ENCODE measurements around the gene MAPKAPK5.

MAPKAPK5 gene

GRCh38 chr12:111881716-111882115, 39.7 kb downstream of the MAPKAPK5 start:
- ATAC-seq (replicated peaks): peak; percentile 91 to 96

GRCh38 chr12:111886662-111887545, 44.9 kb downstream of the MAPKAPK5 start:
- Mint-ChIP-seq H3K4me3 (peak overlapping the region in 1 of 2 donors; percentile 5), H3K36me3 (peaks cover 44 to 69% of the 10 kb centered on the region in 2 donors), H3K27me3 (no peaks in the 10 kb centered on the region), H3K4me1 (peaks cover 1 to 7% of the 10 kb centered on the region in 2 donors), H3K27ac (peak overlapping the region; percentile 48), H3K9me3 (no peaks in the 10 kb centered on the region)
- no peak for ATAC-seq (replicated peaks)
- no peak for DNase-seq

More at GRCh38 chr12:111881716-111882115, 39.7 kb downstream of the MAPKAPK5 start:
- DNase-seq: no peak
- Mint-ChIP-seq H3K27me3 (no peaks in the 10 kb centered on the region), H3K36me3 (peaks cover 47 to 69% of the 10 kb centered on the region in 2 donors), H3K4me3 (no peak overlapping the region), H3K27ac (no peak overlapping the region), H3K9me3 (no peaks in the 10 kb centered on the region), H3K4me1 (peaks cover 2 to 3% of the 10 kb centered on the region in 2 donors)

GRCh38 chr12:111887926-111888745, 46.1 kb downstream of the MAPKAPK5 start:
- ATAC-seq (replicated peaks): no peak
- no peak for DNase-seq
- Mint-ChIP-seq H3K27me3 (no peaks in the 10 kb centered on the region), H3K36me3 (peaks cover 52 to 72% of the 10 kb centered on the region in 2 donors), H3K27ac (no peak overlapping the region), H3K4me1 (peaks cover 1 to 7% of the 10 kb centered on the region in 2 donors), H3K9me3 (no peaks in the 10 kb centered on the region), H3K4me3 (no peak overlapping the region)

GRCh38 chr12:111893287-111893686, 51.3 kb downstream of the MAPKAPK5 start:
- no peaks in the 10 kb centered on the region for H3K4me1 Mint-ChIP-seq
- H3K9me3 Mint-ChIP-seq: no peaks in the 10 kb centered on the region
- no peak overlapping the region for H3K27ac Mint-ChIP-seq
- no peak overlapping the region for H3K4me3 Mint-ChIP-seq
- no peak for DNase-seq
- H3K36me3 Mint-ChIP-seq: peaks cover 37 to 50% of the 10 kb centered on the region in 2 donors
- H3K27me3 Mint-ChIP-seq: no peaks in the 10 kb centered on the region
- no peak for ATAC-seq (replicated peaks)

- no peak overlapping the region for H3K27ac Mint-ChIP-seq
- no peaks in the 10 kb centered on the region for H3K9me3 Mint-ChIP-seq
- H3K27me3 Mint-ChIP-seq: no peaks in the 10 kb centered on the region
- peaks cover 39 to 50% of the 10 kb centered on the region in 2 donors for H3K36me3 Mint-ChIP-seq
- DNase-seq (no peak), ATAC-seq (replicated peaks) (no peak)
- H3K4me3 Mint-ChIP-seq: no peak overlapping the region
- H3K4me1 Mint-ChIP-seq: peaks cover under 1 to 13% of the 10 kb centered on the region in 2 donors
Measured at GRCh38 chr12:111894556-111894955, 52.5 kb downstream of the MAPKAPK5 start.

GRCh38 chr12:111901182-111901581, 59.2 kb downstream of the MAPKAPK5 start:
- DNase-seq (no peak), ATAC-seq (replicated peaks) (no peak)
- peaks cover 40 to 54% of the 10 kb centered on the region in 2 donors for H3K36me3 Mint-ChIP-seq
- H3K4me1 Mint-ChIP-seq: peaks cover 4 to 23% of the 10 kb centered on the region in 2 donors
- no peak overlapping the region for H3K4me3 Mint-ChIP-seq
- H3K27me3 Mint-ChIP-seq: no peaks in the 10 kb centered on the region
- H3K27ac Mint-ChIP-seq: no peak overlapping the region
- peaks cover under 1 to 3% of the 10 kb centered on the region in 2 donors for H3K9me3 Mint-ChIP-seq

- ATAC-seq (replicated peaks) (no peak), DNase-seq (no peak)
- Mint-ChIP-seq H3K27me3 (no peaks in the 10 kb centered on the region), H3K4me1 (peaks cover 4 to 11% of the 10 kb centered on the region in 2 donors), H3K36me3 (peaks cover 35 to 52% of the 10 kb centered on the region in 2 donors), H3K4me3 (no peak overlapping the region), H3K27ac (no peak overlapping the region), H3K9me3 (peaks cover 10 to 17% of the 10 kb centered on the region in 2 donors)
Measured at GRCh38 chr12:111904446-111904975, 62.5 kb downstream of the MAPKAPK5 start.

- H3K36me3 Mint-ChIP-seq: peaks cover 31 to 50% of the 10 kb centered on the region in 2 donors
- H3K27me3 Mint-ChIP-seq: no peaks in the 10 kb centered on the region
- no peak overlapping the region for H3K4me3 Mint-ChIP-seq
- ATAC-seq (replicated peaks) (no peak), DNase-seq (no peak)
- peak overlapping the region; percentile 37 for H3K27ac Mint-ChIP-seq
- peaks cover 0 to 7% of the 10 kb centered on the region in 2 donors for H3K4me1 Mint-ChIP-seq
- H3K9me3 Mint-ChIP-seq: peaks cover 12 to 20% of the 10 kb centered on the region in 2 donors
Measured at GRCh38 chr12:111905502-111905901, 63.5 kb downstream of the MAPKAPK5 start.

GRCh38 chr12:111907740-111908139, 65.7 kb downstream of the MAPKAPK5 start:
- Mint-ChIP-seq H3K9me3 (peaks cover 12 to 20% of the 10 kb centered on the region in 2 donors), H3K27ac (no peak overlapping the region), H3K36me3 (peaks cover 28 to 43% of the 10 kb centered on the region in 2 donors), H3K4me1 (no peaks in the 10 kb centered on the region), H3K27me3 (no peaks in the 10 kb centered on the region), H3K4me3 (no peak overlapping the region)
- DNase-seq (no peak), ATAC-seq (replicated peaks) (no peak)

GRCh38 chr12:111925171-111925570, 83.1 kb downstream of the MAPKAPK5 start:
- no peak for DNase-seq
- no peaks in the 10 kb centered on the region for H3K27me3 Mint-ChIP-seq

GRCh38 chr12:111926631-111927030, 84.6 kb downstream of the MAPKAPK5 start:
- no peaks in the 10 kb centered on the region for H3K9me3 Mint-ChIP-seq
- no peak overlapping the region for H3K27ac Mint-ChIP-seq
- H3K27me3 Mint-ChIP-seq: no peaks in the 10 kb centered on the region
- ATAC-seq (replicated peaks) (no peak), DNase-seq (no peak)
- H3K36me3 Mint-ChIP-seq: no peaks in the 10 kb centered on the region
- H3K4me1 Mint-ChIP-seq: no peaks in the 10 kb centered on the region
- no peak overlapping the region for H3K4me3 Mint-ChIP-seq

More at GRCh38 chr12:111925171-111925570, 83.1 kb downstream of the MAPKAPK5 start:
- Mint-ChIP-seq H3K27ac (peak overlapping the region; percentile 25), H3K4me3 (no peak overlapping the region), H3K4me1 (no peaks in the 10 kb centered on the region), H3K9me3 (no peaks in the 10 kb centered on the region), H3K36me3 (no peaks in the 10 kb centered on the region)
- no peak for ATAC-seq (replicated peaks)

- no peaks in the 10 kb centered on the region for H3K36me3 Mint-ChIP-seq
- DNase-seq (no peak), ATAC-seq (replicated peaks) (no peak)
- H3K27ac Mint-ChIP-seq: no peak overlapping the region
- H3K9me3 Mint-ChIP-seq: no peaks in the 10 kb centered on the region
- H3K4me1 Mint-ChIP-seq: no peaks in the 10 kb centered on the region
- H3K4me3 Mint-ChIP-seq: no peak overlapping the region
- no peaks in the 10 kb centered on the region for H3K27me3 Mint-ChIP-seq
Measured at GRCh38 chr12:111927346-111927745, 85.3 kb downstream of the MAPKAPK5 start.

GRCh38 chr12:111932241-111932640, 90.2 kb downstream of the MAPKAPK5 start:
- Mint-ChIP-seq H3K27ac (no peak overlapping the region), H3K27me3 (no peaks in the 10 kb centered on the region), H3K4me3 (no peak overlapping the region), H3K4me1 (no peaks in the 10 kb centered on the region), H3K9me3 (no peaks in the 10 kb centered on the region), H3K36me3 (no peaks in the 10 kb centered on the region)
- no peak for DNase-seq
- no peak for ATAC-seq (replicated peaks)

GRCh38 chr12:111936869-111937268, 94.8 kb downstream of the MAPKAPK5 start:
- Mint-ChIP-seq H3K9me3 (no peaks in the 10 kb centered on the region), H3K4me3 (no peak overlapping the region), H3K27me3 (no peaks in the 10 kb centered on the region), H3K27ac (no peak overlapping the region), H3K36me3 (no peaks in the 10 kb centered on the region), H3K4me1 (no peaks in the 10 kb centered on the region)
- DNase-seq (no peak), ATAC-seq (replicated peaks) (no peak)

Data from stimulated activated naive B cell treated with anti-CD40 and anti-IgM and Interleukin-4, amounts not matched to agents 10 μg/mL and 1 μg/mL and 100 μg/mL, for 72 hours (primary cell).